GM12873 (cell line): Measurements from ENCODE around the gene MYBPC3.

ENCODE experiments used
- CTCF ChIP-seq: IDR thresholded peaks from 2 replicates; pipeline ENCODE4 v1.5.1; 2012; ENCODE audit warnings: low read depth, mild to moderate bottlenecking, moderate library complexity, low read length, control low read depth; ENCODE audit not compliant: insufficient read depth; ENCODE audit errors: missing control alignments

The MYBPC3 gene

GRCh38 chr11:47318166-47318565 lies 34.3 kb downstream of the MYBPC3 start:
- no peak for TF ChIP-seq CTCF

GRCh38 chr11:47317064-47317828 lies 35.3 kb downstream of the MYBPC3 start:
- no peak for TF ChIP-seq CTCF

GRCh38 chr11:47314992-47315391 lies 37.5 kb downstream of the MYBPC3 start:
- TF ChIP-seq CTCF = no peak

GRCh38 chr11:47308050-47308823 lies 44.3 kb downstream of the MYBPC3 start:
- no peak for TF ChIP-seq CTCF

GRCh38 chr11:47306484-47306844 lies 46.0 kb downstream of the MYBPC3 start:
- no peak for TF ChIP-seq CTCF

GRCh38 chr11:47305734-47306483 lies 46.6 kb downstream of the MYBPC3 start:
- no peak for TF ChIP-seq CTCF

- TF ChIP-seq CTCF = no peak
Measured at GRCh38 chr11:47302853-47303252, 49.6 kb downstream of the MYBPC3 start.
